ENCODE results near the gene MACROD2.

Gene MACROD2

GRCh38 chr20:15895126-15895525, 1899.8 kb downstream of the MACROD2 start:
- DNase-seq (ENCODE audit: low read depth, low spot score), result no peak

GRCh38 chr20:15895560-15896084, 1900.3 kb downstream of the MACROD2 start:
- no peak for DNase-seq (ENCODE audit: low read depth, low spot score)

- no peak for DNase-seq (ENCODE audit: low read depth, low spot score)
These were observed 1904.7 kb downstream of the MACROD2 start for GRCh38 chr20:15899967-15900366.

GRCh38 chr20:15900443-15900842, 1905.1 kb downstream of the MACROD2 start:
- DNase-seq (ENCODE audit: low read depth, low spot score), result no peak

- DNase-seq (ENCODE audit: low read depth, low spot score), result no peak
These were observed 1907.2 kb downstream of the MACROD2 start for GRCh38 chr20:15902493-15902892.

GRCh38 chr20:15905661-15906060, 1910.3 kb downstream of the MACROD2 start:
- no peak for DNase-seq (ENCODE audit: low read depth, low spot score)

GRCh38 chr20:15909995-15910394, 1914.7 kb downstream of the MACROD2 start:
- DNase-seq (ENCODE audit: low read depth, low spot score), result no peak

GRCh38 chr20:15911581-15911980, 1916.3 kb downstream of the MACROD2 start:
- DNase-seq (ENCODE audit: low read depth, low spot score), result no peak

- DNase-seq (ENCODE audit: low read depth, low spot score), result no peak
These were observed 1918.2 kb downstream of the MACROD2 start for GRCh38 chr20:15913391-15914025.

- DNase-seq (ENCODE audit: low read depth, low spot score), result no peak
These were observed 1921.3 kb downstream of the MACROD2 start for GRCh38 chr20:15916623-15917022.

GRCh38 chr20:15917283-15917682, 1922.0 kb downstream of the MACROD2 start:
- no peak for DNase-seq (ENCODE audit: low read depth, low spot score)

GRCh38 chr20:15918631-15919030, 1923.3 kb downstream of the MACROD2 start:
- no peak for DNase-seq (ENCODE audit: low read depth, low spot score)

- no peak for DNase-seq (ENCODE audit: low read depth, low spot score)
These were observed 1923.8 kb downstream of the MACROD2 start for GRCh38 chr20:15919118-15919517.

GRCh38 chr20:15921930-15922329, 1926.6 kb downstream of the MACROD2 start:
- DNase-seq (ENCODE audit: low read depth, low spot score), result no peak

GRCh38 chr20:15922556-15922955, 1927.2 kb downstream of the MACROD2 start:
- no peak for DNase-seq (ENCODE audit: low read depth, low spot score)

- DNase-seq (ENCODE audit: low read depth, low spot score), result no peak
These were observed 1927.9 kb downstream of the MACROD2 start for GRCh38 chr20:15923030-15923776.

- no peak for DNase-seq (ENCODE audit: low read depth, low spot score)
These were observed 1929.2 kb downstream of the MACROD2 start for GRCh38 chr20:15924556-15924955.

GRCh38 chr20:15925376-15925775, 1930.1 kb downstream of the MACROD2 start:
- DNase-seq (ENCODE audit: low read depth, low spot score), result no peak

GRCh38 chr20:15927893-15928650, 1932.8 kb downstream of the MACROD2 start:
- no peak for DNase-seq (ENCODE audit: low read depth, low spot score)

GRCh38 chr20:15928946-15929345, 1933.6 kb downstream of the MACROD2 start:
- no peak for DNase-seq (ENCODE audit: low read depth, low spot score)

GRCh38 chr20:15930311-15931305, 1935.3 kb downstream of the MACROD2 start:
- no peak for DNase-seq (ENCODE audit: low read depth, low spot score)
